ENCODE results near the gene CACNG5.

Gene CACNG5, protein sequence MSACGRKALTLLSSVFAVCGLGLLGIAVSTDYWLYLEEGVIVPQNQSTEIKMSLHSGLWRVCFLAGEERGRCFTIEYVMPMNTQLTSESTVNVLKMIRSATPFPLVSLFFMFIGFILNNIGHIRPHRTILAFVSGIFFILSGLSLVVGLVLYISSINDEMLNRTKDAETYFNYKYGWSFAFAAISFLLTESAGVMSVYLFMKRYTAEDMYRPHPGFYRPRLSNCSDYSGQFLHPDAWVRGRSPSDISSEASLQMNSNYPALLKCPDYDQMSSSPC

DNA sequence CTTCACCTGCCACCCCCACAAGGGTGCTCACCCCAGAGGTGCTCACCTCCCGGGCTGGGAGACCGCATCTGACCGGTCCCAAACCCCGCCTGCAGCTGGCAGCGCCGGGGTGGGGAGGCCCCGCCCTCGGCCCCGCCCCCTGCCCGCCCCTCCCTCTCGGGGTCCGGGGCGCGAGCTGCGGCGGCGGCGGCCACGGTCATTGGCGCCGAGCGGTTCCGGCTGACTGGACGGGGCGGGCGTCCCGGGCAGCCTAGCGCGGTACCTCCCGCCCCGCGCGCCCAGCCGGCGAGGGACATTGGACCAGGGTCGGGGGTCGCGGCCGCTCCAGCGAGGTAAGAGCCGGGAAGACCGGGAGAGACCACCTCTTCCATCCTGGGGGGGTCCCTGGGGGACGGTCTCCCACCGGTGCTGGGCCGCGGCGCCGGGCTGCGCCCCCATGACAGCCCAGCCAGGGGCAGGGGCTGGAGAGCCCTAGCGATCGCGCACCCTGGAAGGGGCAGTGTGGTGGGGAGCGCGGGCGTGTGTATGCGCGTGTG, at the start of gene CACNG5:
Gene CACNG5 (plus strand): TSS at position 199 of the 536 bp plus-strand sequence. CDS start 42,216 bp downstream, outside the sequence.
- no peak for DNase-seq (ENCODE audit: low read depth)

DNA sequence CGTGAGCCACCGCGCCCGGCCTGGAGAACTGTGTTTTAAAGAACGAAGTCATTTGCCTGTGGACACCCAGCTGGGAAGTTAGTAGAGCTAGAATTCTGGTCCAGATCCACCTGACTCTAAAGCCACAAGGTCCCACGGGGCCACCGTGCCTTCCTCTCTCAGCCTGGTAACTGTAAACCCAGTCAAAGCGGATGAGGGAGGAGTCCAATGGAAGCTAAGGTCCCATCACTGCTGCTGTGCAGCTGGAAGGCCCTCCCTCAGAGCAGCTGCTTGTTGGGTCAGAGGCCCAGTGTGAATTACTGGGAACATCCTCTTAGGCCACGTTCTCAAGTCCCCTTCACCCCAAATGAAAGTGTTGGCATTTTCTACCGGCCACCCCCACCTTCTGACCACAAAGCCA, 48.8 kb upstream of the CACNG5 start:
- no peak for DNase-seq (ENCODE audit: low read depth)

DNA sequence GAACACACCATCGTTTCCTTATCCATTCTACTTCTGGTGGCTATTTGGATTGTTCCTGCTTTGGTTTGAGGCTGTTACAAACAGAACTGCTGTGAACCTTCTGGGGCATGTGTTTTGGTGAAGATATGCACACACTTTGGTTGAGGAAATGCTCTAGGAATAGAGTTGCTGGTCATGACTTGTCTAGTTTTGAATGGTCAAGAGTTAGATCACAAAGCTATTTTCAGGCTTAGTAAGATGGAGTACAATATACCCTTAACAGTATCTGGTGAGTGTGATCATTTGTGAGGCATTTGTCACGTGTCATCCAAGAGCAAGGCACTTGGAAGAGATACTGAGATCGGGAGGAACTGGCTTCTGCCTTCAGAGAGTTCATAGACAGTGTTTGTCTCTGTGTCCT, 47.0 kb upstream of the CACNG5 start:
- DNase-seq (ENCODE audit: low read depth) = no peak

GRCh38 chr17:66789093-66789492, 45.8 kb upstream of the CACNG5 start:
- DNase-seq (ENCODE audit: low read depth) = no peak

GRCh38 chr17:66789961-66790437, 44.9 kb upstream of the CACNG5 start:
- DNase-seq (ENCODE audit: low read depth) = no peak

DNA sequence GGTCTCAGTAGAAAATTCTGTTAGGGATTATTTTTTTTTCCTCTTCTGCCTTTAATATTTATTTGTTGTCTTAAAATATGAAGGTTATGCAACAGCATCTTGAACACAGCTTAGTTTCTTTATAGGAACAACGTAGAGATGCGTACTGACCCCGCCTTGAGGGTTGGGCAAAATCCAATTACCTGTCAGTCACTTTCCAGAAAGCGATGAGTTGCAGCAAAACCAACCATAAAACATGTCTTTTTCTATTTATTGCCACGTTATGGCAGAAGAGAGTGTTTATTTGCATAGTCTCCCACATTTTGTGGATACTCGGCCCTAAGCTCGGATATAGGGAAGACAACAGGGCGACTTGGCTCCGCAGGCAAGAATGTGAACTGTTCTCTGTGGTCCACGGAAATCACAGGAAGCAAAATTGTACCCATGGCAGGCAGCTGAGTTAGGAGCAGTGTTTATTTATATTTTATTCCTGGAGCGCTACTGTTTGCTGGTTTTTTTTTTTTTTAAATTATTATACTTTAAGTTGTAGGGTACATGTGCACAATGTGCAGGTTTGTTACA, 44.3 kb upstream of the CACNG5 start:
- DNase-seq (ENCODE audit: low read depth) = no peak

DNA sequence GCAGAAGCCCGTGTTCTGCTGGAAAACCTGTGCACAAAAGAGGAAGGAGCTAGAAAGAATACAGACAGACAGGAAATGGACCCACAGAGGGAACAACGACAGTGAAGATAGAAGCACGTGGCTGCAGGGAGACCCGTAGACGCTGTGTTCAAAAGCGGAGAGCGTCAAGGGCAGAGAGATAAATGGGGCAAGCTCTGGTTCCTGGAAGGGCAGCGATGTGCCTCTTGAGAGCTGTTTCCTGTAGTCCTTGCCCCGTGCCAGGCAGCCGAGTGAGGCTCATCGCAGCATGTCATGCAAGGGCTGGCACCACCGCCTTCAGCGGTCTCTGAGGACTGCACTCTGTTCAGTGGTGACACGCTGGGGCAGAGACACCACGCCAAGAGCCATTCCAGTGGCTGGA, 43.6 kb upstream of the CACNG5 start:
- DNase-seq (ENCODE audit: low read depth) = no peak

DNA sequence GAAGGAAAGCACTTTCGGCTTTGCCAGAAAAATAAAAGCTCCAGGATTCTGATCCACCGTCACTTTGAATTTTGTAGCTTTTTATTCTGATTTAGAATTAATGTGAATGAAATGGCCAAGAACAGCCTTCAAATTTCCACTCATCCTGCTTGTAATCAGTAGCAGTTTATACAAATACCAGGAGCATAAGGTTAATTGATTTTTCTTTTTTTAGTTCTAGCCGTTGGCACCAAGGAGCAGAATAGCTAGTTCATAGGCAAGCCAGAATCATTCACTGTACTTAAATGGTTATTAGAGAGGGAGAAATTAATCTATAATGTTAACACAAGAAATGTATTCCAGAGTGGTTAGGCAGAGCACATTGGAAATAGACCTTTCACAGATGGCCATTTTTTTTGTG, 41.1 kb upstream of the CACNG5 start:
- no peak for DNase-seq (ENCODE audit: low read depth)

DNA sequence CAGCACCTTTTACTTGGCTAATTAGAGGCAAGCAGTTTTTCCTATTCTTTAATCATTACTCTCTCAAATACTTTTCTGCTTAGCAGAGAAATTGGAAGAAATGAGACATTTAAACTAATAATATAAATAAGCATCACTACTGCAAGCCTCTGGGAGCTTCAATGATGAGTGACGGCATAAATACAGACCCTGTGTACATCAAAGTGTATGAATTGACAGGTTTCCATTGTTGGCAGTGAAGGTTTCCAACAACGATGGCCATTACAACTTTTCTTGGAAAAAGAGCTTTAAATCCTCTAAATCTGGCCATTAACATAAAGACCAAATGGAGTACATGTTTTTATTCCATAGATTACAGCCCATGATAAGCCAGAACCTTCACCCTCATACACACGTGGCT, 39.4 kb upstream of the CACNG5 start:
- DNase-seq (ENCODE audit: low read depth) = no peak

GRCh38 chr17:66799849-66800537, 34.9 kb upstream of the CACNG5 start:
- no peak for DNase-seq (ENCODE audit: low read depth)

DNA sequence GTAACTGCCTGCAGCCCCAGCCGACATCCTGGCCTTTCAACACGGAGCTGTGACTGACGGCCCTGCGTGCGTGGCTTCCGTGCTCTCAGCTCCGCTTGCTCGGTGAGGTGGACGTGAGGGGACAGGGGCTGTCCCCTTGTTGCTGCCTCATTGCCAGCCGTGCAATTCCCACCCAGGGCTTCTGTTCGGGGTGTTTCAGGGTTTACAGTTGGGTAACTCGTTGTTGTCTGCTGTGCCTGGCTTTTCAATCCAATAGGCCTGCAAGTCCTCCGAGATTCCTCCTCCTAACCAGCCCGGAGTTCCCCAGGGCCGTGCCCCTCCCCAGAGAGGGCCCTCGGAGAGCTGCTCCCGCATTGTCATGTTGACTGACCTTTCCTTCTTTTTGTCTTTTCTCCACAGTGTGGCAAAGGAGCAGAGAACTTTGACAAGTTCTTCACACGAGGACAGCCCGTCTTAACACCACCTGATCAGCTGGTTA, 31.4 kb upstream of the CACNG5 start:
- no peak for DNase-seq (ENCODE audit: low read depth)

- no peak for DNase-seq (ENCODE audit: low read depth)
These were observed 29.4 kb upstream of the CACNG5 start for GRCh38 chr17:66805567-66805966.

GRCh38 chr17:66807182-66807581, 27.7 kb upstream of the CACNG5 start:
- no peak for DNase-seq (ENCODE audit: low read depth)

DNA sequence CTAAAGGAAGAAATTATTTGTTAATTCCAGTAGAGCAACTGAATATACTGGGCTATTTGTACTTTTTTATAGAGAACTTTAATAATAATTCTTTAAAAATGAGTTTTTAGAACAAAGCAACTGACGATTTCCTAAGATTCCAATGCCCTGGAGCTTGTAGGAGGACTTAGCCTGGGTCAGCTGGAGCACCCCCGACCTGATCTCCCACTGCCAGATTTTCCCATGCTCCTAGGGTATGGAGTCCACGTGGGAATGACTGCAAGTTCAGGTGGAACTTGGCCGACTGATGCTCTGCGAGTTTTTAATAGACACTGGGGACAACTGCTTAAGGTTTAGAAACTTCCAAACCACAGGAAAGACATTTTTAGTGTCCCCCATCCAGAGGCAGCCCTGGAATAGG, 25.5 kb upstream of the CACNG5 start:
- no peak for DNase-seq (ENCODE audit: low read depth)

DNA sequence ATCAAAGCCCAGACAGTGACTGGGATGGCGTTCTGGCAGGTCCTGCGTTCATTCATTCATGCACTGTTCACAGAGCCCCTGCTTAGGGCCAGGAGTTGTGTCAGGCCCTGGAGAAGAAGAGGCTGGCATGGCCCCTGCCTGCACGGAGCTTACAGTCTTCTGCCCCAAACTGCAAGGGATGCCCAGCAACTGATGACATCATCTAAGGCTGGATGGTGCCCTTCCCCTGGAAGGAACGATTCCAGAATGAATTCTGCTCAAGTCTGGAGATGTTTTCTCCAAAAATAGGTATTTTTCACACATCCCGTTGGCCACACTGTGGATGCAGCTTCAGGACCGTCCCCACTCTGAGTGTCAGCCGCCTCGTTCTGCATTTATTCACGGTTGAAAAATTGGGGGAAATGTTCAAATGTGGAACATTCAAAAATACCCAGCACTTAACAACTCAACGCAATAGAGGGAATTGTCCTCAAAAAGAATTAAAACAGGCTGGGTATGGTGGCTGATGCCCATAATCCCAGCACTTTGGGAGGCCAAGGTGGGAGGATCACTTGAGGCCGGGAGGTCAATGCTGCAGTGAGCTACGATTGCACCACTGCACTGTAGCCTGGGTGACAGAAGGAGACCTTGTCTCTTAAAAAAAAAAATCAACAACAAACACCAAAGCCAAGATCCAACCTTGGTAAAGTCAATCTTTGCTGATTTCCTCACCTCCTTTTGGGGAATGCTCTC, 23.8 kb upstream of the CACNG5 start:
- DNase-seq (ENCODE audit: low read depth) = no peak

GRCh38 chr17:66811683-66812054, 23.2 kb upstream of the CACNG5 start:
- no peak for DNase-seq (ENCODE audit: low read depth)

- DNase-seq (ENCODE audit: low read depth) = no peak
These were observed 22.3 kb upstream of the CACNG5 start for GRCh38 chr17:66812571-66812970.

DNA sequence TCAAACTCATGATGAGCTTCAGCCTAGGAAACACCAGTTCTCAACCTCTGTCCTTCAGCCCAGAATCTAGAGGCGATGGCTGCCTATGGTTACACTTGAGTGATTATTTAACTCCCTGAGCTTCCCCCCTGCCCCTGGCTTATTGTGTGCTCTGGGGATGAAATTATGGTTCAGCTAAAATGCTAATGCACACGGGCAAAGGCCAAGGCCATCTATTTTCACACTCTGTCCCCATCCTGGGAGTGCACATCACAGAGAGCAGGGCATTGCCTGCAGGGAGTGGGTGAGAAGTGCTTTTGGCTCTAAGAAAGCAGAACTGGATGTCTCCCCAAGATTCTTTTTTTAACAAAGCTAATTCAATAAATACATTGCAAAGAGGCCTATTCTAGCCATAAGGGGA, 21.6 kb upstream of the CACNG5 start:
- DNase-seq (ENCODE audit: low read depth) = no peak

DNA sequence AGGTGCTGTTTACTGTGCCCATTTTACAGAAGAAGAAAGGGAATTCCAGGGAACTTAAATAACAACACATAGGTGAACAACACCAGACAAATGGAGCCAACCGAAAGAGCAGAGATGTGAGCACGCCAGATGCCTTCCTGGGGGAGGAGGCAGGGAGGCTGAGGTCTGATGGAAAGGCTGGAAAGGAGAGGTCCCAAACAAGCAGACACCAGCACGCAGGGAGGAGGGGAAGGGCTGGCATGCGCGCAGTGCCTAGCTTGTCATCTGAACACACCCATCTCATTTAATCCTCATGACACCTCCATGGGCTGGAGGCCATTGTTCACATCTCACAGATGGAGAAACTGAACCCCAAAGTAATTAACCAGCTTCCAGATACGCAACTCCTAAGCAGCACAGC, 20.9 kb upstream of the CACNG5 start:
- no peak for DNase-seq (ENCODE audit: low read depth)

DNA sequence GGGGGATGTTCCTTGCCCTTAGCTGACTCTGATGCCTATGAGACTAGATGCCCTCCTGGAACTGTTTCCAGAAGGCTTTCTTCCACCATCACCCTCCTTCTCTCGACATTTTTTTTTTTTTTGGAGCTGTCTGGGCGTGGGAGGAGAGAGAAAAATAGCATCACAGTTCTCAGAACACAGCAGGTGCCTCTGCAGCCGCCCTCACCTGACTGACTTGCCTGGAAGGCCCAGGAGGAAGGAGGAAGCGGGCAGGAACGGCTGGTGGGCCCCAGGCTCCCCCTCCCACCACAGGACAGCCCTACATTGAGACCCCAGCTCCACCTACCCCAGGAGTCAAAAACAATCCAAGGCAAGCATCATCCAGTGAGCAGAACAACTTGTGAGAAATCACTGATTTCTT, 20.3 kb upstream of the CACNG5 start:
- DNase-seq (ENCODE audit: low read depth) = no peak

GRCh38 chr17:66817750-66818149, 17.2 kb upstream of the CACNG5 start:
- DNase-seq (ENCODE audit: low read depth) = no peak

- DNase-seq (ENCODE audit: low read depth) = no peak
These were observed 15.5 kb upstream of the CACNG5 start for GRCh38 chr17:66819466-66819865.
